NCI-H1105 (cell line): ENCODE results near the gene PAGE2B.
"Not testable (repeated sequence)": the region's sequence is repeated elsewhere in the genome, so short reads cannot be mapped to it uniquely, and the experiment has no call there.

Source experiments
- DNase-seq: peaks from one replicate; lab custom pipeline; 2025; lab: John Stamatoyannopoulos, UW

The PAGE2B gene

GRCh38 chrX:55109306-55109705, 34.5 kb downstream of the PAGE2B start:
- DNase-seq: no peak

GRCh38 chrX:55111578-55112254, 36.9 kb downstream of the PAGE2B start:
- no peak for DNase-seq

GRCh38 chrX:55116589-55116988, 41.8 kb downstream of the PAGE2B start:
- DNase-seq: not testable (repeated sequence)

GRCh38 chrX:55118574-55118973, 43.7 kb downstream of the PAGE2B start:
- DNase-seq: no peak

GRCh38 chrX:55119271-55119670, 44.4 kb downstream of the PAGE2B start:
- DNase-seq: no peak

GRCh38 chrX:55119712-55120111, 44.9 kb downstream of the PAGE2B start:
- no peak for DNase-seq

GRCh38 chrX:55120761-55121358, 46.0 kb downstream of the PAGE2B start:
- no peak for DNase-seq

- DNase-seq: no peak
These were observed 49.1 kb downstream of the PAGE2B start for GRCh38 chrX:55123900-55124299.

- no peak for DNase-seq
These were observed 52.9 kb downstream of the PAGE2B start for GRCh38 chrX:55127692-55128091.
